SK-N-SH (cell line): Measurements from ENCODE around the gene ZNF493. TPM values are rescaled to one million over a fixed set of nuclear protein-coding genes. Genes with fewer than 3 reads are reported as not detected.

Experiments
- CTCF ChIA-PET: fragments of 300-600, 350-600 bp; formaldehyde crosslinking; extraction: SDS; loops from one replicate; lab custom pipeline; 2021; lab: Yijun Ruan, JAX
- POLR2A ChIA-PET: fragments of 350-600 bp; sonication (Branson Sonifier 250); formaldehyde crosslinking; extraction: SDS; loops from one replicate; lab custom pipeline; 2020; ENCODE audit warnings: antibody characterized with exemption, inconsistent platforms; lab: Yijun Ruan, JAX
- DNase-seq: peaks from one replicate; pipeline ENCODE4 v3.0.0; 2012
- H2AFZ ChIP-seq: fragments of 200-600 bp; sonication (generic); 2 replicates; pipeline ENCODE4 v1.8.1; 2016; ENCODE audit warnings: antibody characterized with exemption, mild to moderate bottlenecking, low read depth
- H3F3A ChIP-seq: fragments of 200-600 bp; sonication (generic); replicated peaks from 2 replicates; pipeline ENCODE3; 2016; ENCODE audit warnings: antibody characterized with exemption, mild to moderate bottlenecking; ENCODE audit not compliant: insufficient read depth
- H3K27ac ChIP-seq, 2 experiments: fragments of 200-500 bp in 1 of 2; fragments of 200-600 bp in 1 of 2; sonication (Bioruptor generic) in 1 of 2; sonication (generic), shearing (Covaris generic) in 1 of 2; 2 replicates each; pipeline versions ENCODE4 v1.5.1 to v1.6.1; 2014 to 2016; ENCODE audit warnings: low read depth in 2 of 2, inconsistent platforms in 1 of 2, low read length in 1 of 2, mild to moderate bottlenecking in 1 of 2, mixed read lengths in 1 of 2
- H3K27me3 ChIP-seq: fragments of 200-600 bp; sonication (generic), shearing (Covaris generic); 2 replicates; pipeline ENCODE4 v1.6.1; 2016; ENCODE audit warnings: mixed run types; ENCODE audit not compliant: insufficient read depth
- H3K36me3 ChIP-seq, 2 experiments: fragments of 200-500 bp in 1 of 2; fragments of 200-600 bp in 1 of 2; sonication (Bioruptor generic) in 1 of 2; sonication (generic) in 1 of 2; replicated peaks in 1 of 2; 2 replicates each; pipeline versions ENCODE3 to v1.5.1; 2014 to 2016; ENCODE audit warnings: low read length in 1 of 2, mild to moderate bottlenecking in 1 of 2; ENCODE audit not compliant: insufficient read depth in 2 of 2, control insufficient read depth in 1 of 2
- H3K4me1 ChIP-seq, 2 experiments: fragments of 200-500 bp in 1 of 2; fragments of 200-600 bp in 1 of 2; sonication (Bioruptor generic) in 1 of 2; sonication (generic), shearing (Covaris generic) in 1 of 2; 2 replicates each; pipeline versions ENCODE4 v1.5.1 to v1.6.1; 2014 to 2016; ENCODE audit warnings: low read depth in 1 of 2, low read length in 1 of 2, mixed run types in 1 of 2; ENCODE audit not compliant: insufficient read depth in 2 of 2, control insufficient read depth in 1 of 2
- H3K4me2 ChIP-seq: fragments of 200-600 bp; sonication (generic), shearing (Covaris generic); 2 replicates; pipeline ENCODE4 v1.6.1; 2017; ENCODE audit warnings: mixed run types
- H3K4me3 ChIP-seq, 2 experiments: fragments of 200-500 bp in 1 of 2; fragments of 200-600 bp in 1 of 2; sonication (Bioruptor generic) in 1 of 2; sonication (generic), shearing (Covaris generic) in 1 of 2; 2 replicates each; pipeline versions ENCODE4 v1.5.1 to v1.8.1; 2014 to 2016; ENCODE audit warnings: low read depth in 2 of 2, inconsistent platforms in 1 of 2, low read length in 1 of 2, mild to moderate bottlenecking in 1 of 2, mixed read lengths in 1 of 2, moderate library complexity in 1 of 2
- H3K79me2 ChIP-seq: fragments of 200-600 bp; sonication (generic); 2 replicates; pipeline ENCODE4 v1.8.1; 2017; ENCODE audit warnings: mild to moderate bottlenecking; ENCODE audit not compliant: insufficient read depth
- H3K9ac ChIP-seq: fragments of 200-600 bp; sonication (generic); 2 replicates; pipeline ENCODE4 v1.6.1; 2017; ENCODE audit warnings: mixed run types
- H3K9me2 ChIP-seq: fragments of 200-600 bp; sonication (generic); 2 replicates; pipeline ENCODE4 v1.6.1; 2017; ENCODE audit warnings: mixed run types
- H3K9me3 ChIP-seq: fragments of 200-600 bp; sonication (generic); 2 replicates; pipeline ENCODE4 v1.6.1; 2017; ENCODE audit warnings: mixed run types, mild to moderate bottlenecking, moderate library complexity
- H4K20me1 ChIP-seq: fragments of 200-600 bp; sonication (generic); 2 replicates; pipeline ENCODE4 v1.6.1; 2017; ENCODE audit warnings: mild to moderate bottlenecking, mixed run types; ENCODE audit not compliant: insufficient read depth
- CHD2 ChIP-seq: fragments of 150-350 bp; IDR thresholded peaks from 2 replicates; pipeline ENCODE4 v1.6.1; 2018; ENCODE audit warnings: low read length; ENCODE audit not compliant: partially characterized antibody
- EP300 ChIP-seq, 2 experiments: IDR thresholded peaks; 2 replicates each; pipeline versions ENCODE4 v1.4.0 to v1.6.1; 2012; ENCODE audit warnings: borderline replicate concordance in 1 of 2, low read depth in 1 of 2, low read length in 1 of 2
- FOSL2 ChIP-seq: IDR thresholded peaks from 2 replicates; pipeline ENCODE4 v1.4.0; 2012; ENCODE audit warnings: low read depth, mild to moderate bottlenecking, moderate library complexity, borderline replicate concordance
- FOXJ3 ChIP-seq: sonication (generic); formaldehyde crosslinking; IDR thresholded peaks from 2 replicates; pipeline ENCODE4 v1.5.1; 2020; ENCODE audit warnings: mild to moderate bottlenecking, missing genetic modification reagents
- GABPA ChIP-seq: IDR thresholded peaks from 2 replicates; pipeline ENCODE4 v1.4.0; 2012; ENCODE audit warnings: low read depth, mild to moderate bottlenecking
- GATA2 ChIP-seq: sonication (generic); formaldehyde crosslinking; IDR thresholded peaks from 2 replicates; pipeline ENCODE4 v1.5.0; 2020; ENCODE audit warnings: mild to moderate bottlenecking, missing genetic modification reagents
- MXI1 ChIP-seq: IDR thresholded peaks from 2 replicates; pipeline ENCODE4 v1.6.1; 2012; ENCODE audit warnings: mild to moderate bottlenecking, low read depth, low read length, improper control_type of control experiment
- POLR2AphosphoS5 ChIP-seq: IDR thresholded peaks from 2 replicates; pipeline ENCODE4 v1.6.1; 2012; ENCODE audit warnings: low read depth, low read length
- RCOR1 ChIP-seq: fragments of 150-350 bp; IDR thresholded peaks from 2 replicates; pipeline ENCODE4 v1.6.1; 2017; ENCODE audit warnings: antibody characterized with exemption, low read length
- RFX5 ChIP-seq: IDR thresholded peaks from 2 replicates; pipeline ENCODE4 v1.6.1; 2012; ENCODE audit warnings: mild to moderate bottlenecking, improper control_type of control experiment, low read length
- RXRA ChIP-seq: IDR thresholded peaks from 2 replicates; pipeline ENCODE4 v1.4.0; 2012; ENCODE audit warnings: low read depth, mild to moderate bottlenecking, borderline replicate concordance
- TEAD4 ChIP-seq: IDR thresholded peaks from 2 replicates; pipeline ENCODE4 v1.4.0; 2012; ENCODE audit warnings: mild to moderate bottlenecking, borderline replicate concordance; ENCODE audit not compliant: insufficient read depth
- USF1 ChIP-seq: IDR thresholded peaks from 2 replicates; pipeline ENCODE4 v1.4.0; 2012; ENCODE audit warnings: low read depth, borderline replicate concordance
- USF2 ChIP-seq: fragments of 150-350 bp; IDR thresholded peaks from 2 replicates; pipeline ENCODE4 v1.6.1; 2017; ENCODE audit warnings: antibody characterized with exemption, low read length, low read depth, borderline replicate concordance
- ZBTB33 ChIP-seq: IDR thresholded peaks from 2 replicates; pipeline ENCODE4 v1.4.0; 2012; ENCODE audit warnings: low read depth, borderline replicate concordance
- WGBS: methylation state at CpG from one replicate; pipeline ENCODE4 v1.1.6; 2017; ENCODE audit warnings: low lambda C conversion rate; 5-methylcytosine and 5-hydroxymethylcytosine counted together
- polyA plus RNA-seq, 3 experiments: library from polyadenylated mRNA; depleted of rRNA; stranded (reverse); fragments of >200 nt; gene quantifications; 2 replicates each; pipeline ENCODE4 v1.2.3, GENCODE V29; 2012
- TF ChIP-seq, protein P1 (sequence below): fragments of 150-350 bp; IDR thresholded peaks from 2 replicates; pipeline ENCODE4 v1.6.1; 2016; ENCODE audit warnings: mild to moderate bottlenecking, low read depth, low read length
- TF ChIP-seq, protein P2 (sequence below): IDR thresholded peaks from 2 replicates; pipeline ENCODE4 v1.4.0; 2012; ENCODE audit warnings: low read depth
- TF ChIP-seq, protein P3 (sequence below): IDR thresholded peaks from 2 replicates; pipeline ENCODE4 v1.6.1; 2012; ENCODE audit warnings: mild to moderate bottlenecking, low read depth, low read length, moderate library complexity
- TF ChIP-seq, protein P4 (sequence below): IDR thresholded peaks from 2 replicates; pipeline ENCODE4; 2012

ZNF493 gene
- polyA plus RNA-seq, 1 of the 3 experiments (the other 2 are of a cell fraction) = 3.7 TPM

- H2AFZ ChIP-seq = no peak overlapping the region
- no peaks in the 10 kb centered on the region for H3K9me2 ChIP-seq
- H3K36me3 ChIP-seq = no peaks in the 10 kb centered on the region
- H3K27me3 ChIP-seq = no peaks in the 10 kb centered on the region
- no peaks in the 10 kb centered on the region; a peak in 1 of 4 replicates for H3K4me1 ChIP-seq
- POLR2A ChIA-PET = no interaction called here
- 44% methylated on average over 4 of the region's 4 CpGs for WGBS
- H3K9ac ChIP-seq = no peak overlapping the region
- no peak overlapping the region for H3K27ac ChIP-seq
- H3K4me2 ChIP-seq = no peak overlapping the region
- H3K9me3 ChIP-seq = no peaks in the 10 kb centered on the region; the same call in 1 of the 2 replicates
- no peaks in the 10 kb centered on the region for H3K79me2 ChIP-seq
- TF ChIP-seq, protein P1, sequence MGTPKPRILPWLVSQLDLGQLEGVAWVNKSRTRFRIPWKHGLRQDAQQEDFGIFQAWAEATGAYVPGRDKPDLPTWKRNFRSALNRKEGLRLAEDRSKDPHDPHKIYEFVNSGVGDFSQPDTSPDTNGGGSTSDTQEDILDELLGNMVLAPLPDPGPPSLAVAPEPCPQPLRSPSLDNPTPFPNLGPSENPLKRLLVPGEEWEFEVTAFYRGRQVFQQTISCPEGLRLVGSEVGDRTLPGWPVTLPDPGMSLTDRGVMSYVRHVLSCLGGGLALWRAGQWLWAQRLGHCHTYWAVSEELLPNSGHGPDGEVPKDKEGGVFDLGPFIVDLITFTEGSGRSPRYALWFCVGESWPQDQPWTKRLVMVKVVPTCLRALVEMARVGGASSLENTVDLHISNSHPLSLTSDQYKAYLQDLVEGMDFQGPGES = no peak
- TF ChIP-seq, protein P2, sequence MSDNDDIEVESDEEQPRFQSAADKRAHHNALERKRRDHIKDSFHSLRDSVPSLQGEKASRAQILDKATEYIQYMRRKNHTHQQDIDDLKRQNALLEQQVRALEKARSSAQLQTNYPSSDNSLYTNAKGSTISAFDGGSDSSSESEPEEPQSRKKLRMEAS = no peak
- TF ChIP-seq MXI1 = no peak
- no peak for TF ChIP-seq RFX5
- TF ChIP-seq RXRA = no peak
- TF ChIP-seq EP300 (IDR thresholded peaks at IDR 0.05; ENCODE audit: borderline replicate concordance in 1 of 2, low read depth in 1 of 2, low read length in 1 of 2) = no peak
- TF ChIP-seq USF1 = no peak
- TF ChIP-seq FOXJ3 (CRISPR knock-in tag) = no peak
- no peak for TF ChIP-seq ZBTB33
- TF ChIP-seq, protein P3, sequence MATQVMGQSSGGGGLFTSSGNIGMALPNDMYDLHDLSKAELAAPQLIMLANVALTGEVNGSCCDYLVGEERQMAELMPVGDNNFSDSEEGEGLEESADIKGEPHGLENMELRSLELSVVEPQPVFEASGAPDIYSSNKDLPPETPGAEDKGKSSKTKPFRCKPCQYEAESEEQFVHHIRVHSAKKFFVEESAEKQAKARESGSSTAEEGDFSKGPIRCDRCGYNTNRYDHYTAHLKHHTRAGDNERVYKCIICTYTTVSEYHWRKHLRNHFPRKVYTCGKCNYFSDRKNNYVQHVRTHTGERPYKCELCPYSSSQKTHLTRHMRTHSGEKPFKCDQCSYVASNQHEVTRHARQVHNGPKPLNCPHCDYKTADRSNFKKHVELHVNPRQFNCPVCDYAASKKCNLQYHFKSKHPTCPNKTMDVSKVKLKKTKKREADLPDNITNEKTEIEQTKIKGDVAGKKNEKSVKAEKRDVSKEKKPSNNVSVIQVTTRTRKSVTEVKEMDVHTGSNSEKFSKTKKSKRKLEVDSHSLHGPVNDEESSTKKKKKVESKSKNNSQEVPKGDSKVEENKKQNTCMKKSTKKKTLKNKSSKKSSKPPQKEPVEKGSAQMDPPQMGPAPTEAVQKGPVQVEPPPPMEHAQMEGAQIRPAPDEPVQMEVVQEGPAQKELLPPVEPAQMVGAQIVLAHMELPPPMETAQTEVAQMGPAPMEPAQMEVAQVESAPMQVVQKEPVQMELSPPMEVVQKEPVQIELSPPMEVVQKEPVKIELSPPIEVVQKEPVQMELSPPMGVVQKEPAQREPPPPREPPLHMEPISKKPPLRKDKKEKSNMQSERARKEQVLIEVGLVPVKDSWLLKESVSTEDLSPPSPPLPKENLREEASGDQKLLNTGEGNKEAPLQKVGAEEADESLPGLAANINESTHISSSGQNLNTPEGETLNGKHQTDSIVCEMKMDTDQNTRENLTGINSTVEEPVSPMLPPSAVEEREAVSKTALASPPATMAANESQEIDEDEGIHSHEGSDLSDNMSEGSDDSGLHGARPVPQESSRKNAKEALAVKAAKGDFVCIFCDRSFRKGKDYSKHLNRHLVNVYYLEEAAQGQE = no peak
- TF ChIP-seq FOSL2 = no peak
- TF ChIP-seq RCOR1 = no peak
- TF ChIP-seq GATA2 (CRISPR knock-in tag) = no peak
- TF ChIP-seq USF2 = no peak
- TF ChIP-seq, protein P4, sequence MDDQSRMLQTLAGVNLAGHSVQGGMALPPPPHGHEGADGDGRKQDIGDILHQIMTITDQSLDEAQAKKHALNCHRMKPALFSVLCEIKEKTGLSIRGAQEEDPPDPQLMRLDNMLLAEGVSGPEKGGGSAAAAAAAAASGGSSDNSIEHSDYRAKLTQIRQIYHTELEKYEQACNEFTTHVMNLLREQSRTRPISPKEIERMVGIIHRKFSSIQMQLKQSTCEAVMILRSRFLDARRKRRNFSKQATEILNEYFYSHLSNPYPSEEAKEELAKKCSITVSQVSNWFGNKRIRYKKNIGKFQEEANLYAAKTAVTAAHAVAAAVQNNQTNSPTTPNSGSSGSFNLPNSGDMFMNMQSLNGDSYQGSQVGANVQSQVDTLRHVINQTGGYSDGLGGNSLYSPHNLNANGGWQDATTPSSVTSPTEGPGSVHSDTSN = no peak
- TF ChIP-seq CHD2 = no peak
- TF ChIP-seq POLR2AphosphoS5 = no peak
- no peak for TF ChIP-seq TEAD4
- no peak for TF ChIP-seq GABPA
- TF ChIP-seq, all 33 proteins: peak for 0
- CTCF ChIA-PET = no interaction called here
- Histone ChIP-seq H4K20me1 (no peaks in the 10 kb centered on the region), H3F3A (no peaks in the 10 kb centered on the region), H3K4me3 (no peak overlapping the region)
- no peak for DNase-seq
Observed at GRCh38 chr19:21439201-21439751, 42.3 kb downstream of the ZNF493 start.
